ENCODE measurements around the gene LRRC56. TPM values are rescaled to one million over a fixed set of nuclear protein-coding genes. Genes with fewer than 3 reads are reported as not detected.

Gene LRRC56
- total RNA-seq, 1 donor from 2014 or later: 0.82 TPM

DNA sequence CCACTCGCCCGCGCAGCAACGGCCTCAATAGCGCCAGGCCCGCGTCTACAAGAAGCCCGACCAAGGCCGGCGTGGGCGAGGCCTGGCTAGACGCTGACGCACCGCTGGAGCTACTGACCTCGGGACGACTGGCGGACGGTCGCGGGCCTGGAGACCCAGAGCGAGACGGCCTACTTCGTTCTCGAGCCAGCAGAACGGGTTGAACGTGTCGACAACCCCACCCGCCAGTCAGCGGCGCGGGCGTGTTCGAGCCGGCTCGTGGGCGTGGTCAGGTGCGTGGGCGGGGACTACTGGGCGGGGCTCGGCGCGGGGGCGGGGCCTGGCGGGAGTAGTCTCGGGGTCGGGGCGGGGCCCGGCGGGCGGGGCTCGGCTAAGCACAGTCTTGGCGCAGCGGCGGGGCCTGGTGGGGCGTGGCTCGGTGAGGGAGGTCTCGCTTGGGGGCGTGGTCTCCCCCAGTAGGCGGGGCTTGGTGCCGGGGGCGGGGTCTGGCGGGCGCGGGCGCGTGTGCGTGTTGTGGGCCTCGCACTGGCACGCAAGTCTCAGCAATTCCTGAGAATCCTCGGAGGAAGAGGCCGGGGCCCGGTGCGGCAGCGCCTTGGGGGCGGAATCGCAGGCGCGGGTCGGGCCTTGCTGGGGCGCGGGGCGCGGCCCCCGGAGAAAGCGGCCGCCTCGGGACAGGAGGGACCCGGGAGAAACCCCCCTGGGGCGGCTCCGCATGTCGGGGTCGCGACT lies 30.2 kb upstream of the LRRC56 start, which contains the start of gene RNH1:
TSS of gene RNH1 (minus strand) at position 248 of the 732 bp plus-strand sequence. CDS start 5,080 bp downstream, outside the sequence.
- H3K36me3 ChIP-seq (ENCODE audit: insufficient read depth, low read length): peaks cover 3% of the 10 kb centered on the region
- H2AFZ ChIP-seq (ENCODE audit: low read depth, low read length): peak within 1 kb of the TSS; percentile 85
- Mint-ChIP-seq H3K36me3 (ENCODE audit: low read depth, unreplicated experiment) (no peaks in the 10 kb centered on the region), H3K4me1 (ENCODE audit: low read depth, unreplicated experiment) (peaks cover 12% of the 10 kb centered on the region), H3K27me3 (ENCODE audit: low read depth, unreplicated experiment) (no peaks in the 10 kb centered on the region), H3K4me3 (ENCODE audit: unreplicated experiment) (peak within 1 kb of the TSS; percentile 98), H3K27ac (ENCODE audit: unreplicated experiment) (peak within 1 kb of the TSS; percentile 100), H3K9me3 (ENCODE audit: unreplicated experiment) (no peaks in the 10 kb centered on the region)
- peaks cover 9% of the 10 kb centered on the region for H4K20me1 ChIP-seq (ENCODE audit: insufficient read depth, low read length)
- H3K9ac ChIP-seq (ENCODE audit: low read length): peak within 1 kb of the TSS; percentile 98
- H3K4me2 ChIP-seq (ENCODE audit: low read length): peak within 1 kb of the TSS; percentile 96
- H3K79me2 ChIP-seq (ENCODE audit: insufficient read depth, low read length): peaks cover 57% of the 10 kb centered on the region
- no peaks in the 10 kb centered on the region for H3K27me3 ChIP-seq (ENCODE audit: insufficient read depth, low read length)
- no peak for TF ChIP-seq EZH2 (IDR thresholded peaks at IDR 0.05; ENCODE audit: insufficient read depth, low read length)
- TF ChIP-seq, protein P1, sequence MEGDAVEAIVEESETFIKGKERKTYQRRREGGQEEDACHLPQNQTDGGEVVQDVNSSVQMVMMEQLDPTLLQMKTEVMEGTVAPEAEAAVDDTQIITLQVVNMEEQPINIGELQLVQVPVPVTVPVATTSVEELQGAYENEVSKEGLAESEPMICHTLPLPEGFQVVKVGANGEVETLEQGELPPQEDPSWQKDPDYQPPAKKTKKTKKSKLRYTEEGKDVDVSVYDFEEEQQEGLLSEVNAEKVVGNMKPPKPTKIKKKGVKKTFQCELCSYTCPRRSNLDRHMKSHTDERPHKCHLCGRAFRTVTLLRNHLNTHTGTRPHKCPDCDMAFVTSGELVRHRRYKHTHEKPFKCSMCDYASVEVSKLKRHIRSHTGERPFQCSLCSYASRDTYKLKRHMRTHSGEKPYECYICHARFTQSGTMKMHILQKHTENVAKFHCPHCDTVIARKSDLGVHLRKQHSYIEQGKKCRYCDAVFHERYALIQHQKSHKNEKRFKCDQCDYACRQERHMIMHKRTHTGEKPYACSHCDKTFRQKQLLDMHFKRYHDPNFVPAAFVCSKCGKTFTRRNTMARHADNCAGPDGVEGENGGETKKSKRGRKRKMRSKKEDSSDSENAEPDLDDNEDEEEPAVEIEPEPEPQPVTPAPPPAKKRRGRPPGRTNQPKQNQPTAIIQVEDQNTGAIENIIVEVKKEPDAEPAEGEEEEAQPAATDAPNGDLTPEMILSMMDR (IDR thresholded peaks at IDR 0.05; ENCODE audit: insufficient read depth, low read depth, low read length): no peak
- DNase-seq (ENCODE audit: low read depth) (peak; percentile 76), FAIRE-seq (no peak)
- H3K9me3 ChIP-seq (ENCODE audit: insufficient read depth, low read depth, low read length): no peaks in the 10 kb centered on the region
- peak within 1 kb of the TSS; percentile 98 for H3K27ac ChIP-seq (ENCODE audit: low read depth, low read length)
- H3K4me3 ChIP-seq (ENCODE audit: insufficient read depth, low read depth, low read length): peak within 1 kb of the TSS; percentile 89
- peaks cover 32% of the 10 kb centered on the region for H3K4me1 ChIP-seq (ENCODE audit: insufficient read depth, low read length)

DNA sequence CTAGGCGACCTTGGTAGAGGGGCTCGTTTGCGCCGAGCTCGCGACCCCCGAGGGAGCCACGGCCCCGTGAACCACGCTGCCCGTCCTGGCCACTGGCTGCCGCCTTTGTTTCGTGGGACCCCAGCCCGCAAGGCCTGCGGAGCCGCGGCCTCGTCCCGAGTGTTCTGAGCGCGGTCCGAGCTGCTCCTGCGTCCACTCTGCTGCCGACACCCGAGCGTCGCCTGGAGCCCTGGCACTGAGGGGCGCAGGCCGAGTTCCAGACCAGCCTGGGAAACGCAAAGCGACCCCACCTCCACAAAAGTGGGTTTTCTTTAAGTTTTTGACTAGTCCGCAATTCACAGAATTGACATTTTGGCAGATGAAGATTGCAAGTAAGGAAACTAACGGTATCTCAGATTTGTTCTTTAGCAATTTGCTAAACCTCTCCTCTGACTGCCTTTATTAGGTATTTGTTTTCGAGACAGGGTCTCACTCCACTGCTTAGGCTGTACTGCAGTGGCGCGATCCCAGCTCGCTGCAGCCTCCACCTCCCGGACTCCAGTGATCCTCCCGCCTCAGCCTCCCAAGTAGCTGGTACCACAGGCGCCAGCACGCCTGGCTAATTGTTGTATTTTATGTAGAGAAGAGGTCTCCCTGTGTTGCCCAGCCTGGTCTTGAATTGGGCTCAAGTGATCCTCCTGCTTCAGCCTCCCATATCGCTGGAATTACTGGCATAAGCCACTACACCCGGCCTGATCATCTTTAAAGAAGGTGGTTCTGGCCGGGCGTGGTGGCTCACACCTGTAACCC lies 29.4 kb upstream of the LRRC56 start:
- FAIRE-seq (no peak), DNase-seq (ENCODE audit: low read depth) (no peak)
- Histone ChIP-seq H3K27me3 (ENCODE audit: insufficient read depth, low read length) (no peaks in the 10 kb centered on the region), H3K4me3 (ENCODE audit: insufficient read depth, low read depth, low read length) (peak overlapping the region; percentile 68), H3K79me2 (ENCODE audit: insufficient read depth, low read length) (peaks cover 49% of the 10 kb centered on the region), H2AFZ (ENCODE audit: low read depth, low read length) (peak overlapping the region; percentile 60), H3K4me1 (ENCODE audit: insufficient read depth, low read length) (peaks cover 32% of the 10 kb centered on the region), H3K9ac (ENCODE audit: low read length) (peak overlapping the region; percentile 89), H3K4me2 (ENCODE audit: low read length) (peak overlapping the region; percentile 96), H3K27ac (ENCODE audit: low read depth, low read length) (peak overlapping the region; percentile 81), H3K36me3 (ENCODE audit: insufficient read depth, low read length) (peaks cover 3% of the 10 kb centered on the region), H4K20me1 (ENCODE audit: insufficient read depth, low read length) (peaks cover 2% of the 10 kb centered on the region), H3K9me3 (ENCODE audit: insufficient read depth, low read depth, low read length) (no peaks in the 10 kb centered on the region)
- no peaks in the 10 kb centered on the region for H3K27me3 Mint-ChIP-seq (ENCODE audit: low read depth, unreplicated experiment)
- no peaks in the 10 kb centered on the region for H3K9me3 Mint-ChIP-seq (ENCODE audit: unreplicated experiment)
- H3K4me1 Mint-ChIP-seq (ENCODE audit: low read depth, unreplicated experiment): peaks cover 12% of the 10 kb centered on the region
- H3K27ac Mint-ChIP-seq (ENCODE audit: unreplicated experiment): peak overlapping the region; percentile 58
- TF ChIP-seq EZH2 (IDR thresholded peaks at IDR 0.05; ENCODE audit: insufficient read depth, low read length): no peak
- TF ChIP-seq, protein P1 (IDR thresholded peaks at IDR 0.05; ENCODE audit: insufficient read depth, low read depth, low read length): no peak
- H3K36me3 Mint-ChIP-seq (ENCODE audit: low read depth, unreplicated experiment): peaks cover 4% of the 10 kb centered on the region
- peak overlapping the region; percentile 81 for H3K4me3 Mint-ChIP-seq (ENCODE audit: unreplicated experiment)

Data from astrocyte (in vitro differentiated cells and primary cell).